Vagina (tissue), 2 donors: Measurements from ENCODE around the gene SH3RF2.

Source experiments
- POLR2A ChIP-seq, 2 donors: fragments of 450-650 bp; IDR thresholded peaks; one replicate each; pipeline ENCODE4 v1.6.1; 2017; ENCODE audit warnings: antibody characterized with exemption in 2 of 2, mild to moderate bottlenecking in 2 of 2, moderate library complexity in 2 of 2
- POLR2AphosphoS5 ChIP-seq, 2 donors: sonication (generic); formaldehyde crosslinking; IDR thresholded peaks; one replicate each; pipeline ENCODE4 v1.9.0; 2017; ENCODE audit warnings: antibody characterized with exemption in 2 of 2, mild to moderate bottlenecking in 2 of 2, low read depth in 1 of 2; ENCODE audit not compliant: insufficient read depth in 1 of 2
- TF ChIP-seq, protein P1 (sequence below), 3 experiments: fragments of 450-650 bp in 2 of 3; fragments of 200-600 bp in 1 of 3; sonication (generic) in 1 of 3; IDR thresholded peaks; one replicate each; pipeline ENCODE4 v1.5.1; 2017 to 2019; ENCODE audit warnings: antibody characterized with exemption in 3 of 3, mild to moderate bottlenecking in 2 of 3, moderate library complexity in 2 of 3

DNA sequence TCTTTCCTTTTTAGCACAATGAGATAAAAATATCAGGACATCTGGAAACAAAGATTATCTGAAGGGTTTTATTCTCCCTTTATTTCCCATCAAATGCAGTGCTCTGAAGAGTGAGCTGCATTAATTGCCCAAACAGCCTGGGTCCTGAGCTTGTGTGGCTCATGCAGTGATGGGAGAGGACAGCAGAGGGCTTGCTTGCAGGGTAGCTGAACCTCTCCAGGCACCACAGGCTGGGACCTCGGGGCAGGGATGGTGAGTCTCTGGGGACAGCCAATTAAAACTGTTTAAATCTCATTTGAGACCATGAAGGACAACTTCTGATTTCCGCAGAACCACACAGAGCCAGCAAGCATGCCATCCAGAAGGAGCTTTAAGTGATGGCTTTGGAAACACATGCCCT, 97.7 kb downstream of the SH3RF2 start:
- TF ChIP-seq POLR2A (IDR thresholded peaks at IDR 0.05) (no peak), POLR2AphosphoS5 (IDR thresholded peaks at IDR 0.05; ENCODE audit: insufficient read depth in 1 of 2, low read depth in 1 of 2) (no peak)
- TF ChIP-seq, protein P1, sequence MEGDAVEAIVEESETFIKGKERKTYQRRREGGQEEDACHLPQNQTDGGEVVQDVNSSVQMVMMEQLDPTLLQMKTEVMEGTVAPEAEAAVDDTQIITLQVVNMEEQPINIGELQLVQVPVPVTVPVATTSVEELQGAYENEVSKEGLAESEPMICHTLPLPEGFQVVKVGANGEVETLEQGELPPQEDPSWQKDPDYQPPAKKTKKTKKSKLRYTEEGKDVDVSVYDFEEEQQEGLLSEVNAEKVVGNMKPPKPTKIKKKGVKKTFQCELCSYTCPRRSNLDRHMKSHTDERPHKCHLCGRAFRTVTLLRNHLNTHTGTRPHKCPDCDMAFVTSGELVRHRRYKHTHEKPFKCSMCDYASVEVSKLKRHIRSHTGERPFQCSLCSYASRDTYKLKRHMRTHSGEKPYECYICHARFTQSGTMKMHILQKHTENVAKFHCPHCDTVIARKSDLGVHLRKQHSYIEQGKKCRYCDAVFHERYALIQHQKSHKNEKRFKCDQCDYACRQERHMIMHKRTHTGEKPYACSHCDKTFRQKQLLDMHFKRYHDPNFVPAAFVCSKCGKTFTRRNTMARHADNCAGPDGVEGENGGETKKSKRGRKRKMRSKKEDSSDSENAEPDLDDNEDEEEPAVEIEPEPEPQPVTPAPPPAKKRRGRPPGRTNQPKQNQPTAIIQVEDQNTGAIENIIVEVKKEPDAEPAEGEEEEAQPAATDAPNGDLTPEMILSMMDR (IDR thresholded peaks at IDR 0.05), result no peak
